ENCODE results near the gene HOXA2. TPM values are rescaled to one million over a fixed set of nuclear protein-coding genes. Genes with fewer than 3 reads are reported as not detected.

Gene HOXA2
- total and polyA plus RNA-seq, 4 donors = 4.4 to 17.9 (median 12.9) TPM

DNA sequence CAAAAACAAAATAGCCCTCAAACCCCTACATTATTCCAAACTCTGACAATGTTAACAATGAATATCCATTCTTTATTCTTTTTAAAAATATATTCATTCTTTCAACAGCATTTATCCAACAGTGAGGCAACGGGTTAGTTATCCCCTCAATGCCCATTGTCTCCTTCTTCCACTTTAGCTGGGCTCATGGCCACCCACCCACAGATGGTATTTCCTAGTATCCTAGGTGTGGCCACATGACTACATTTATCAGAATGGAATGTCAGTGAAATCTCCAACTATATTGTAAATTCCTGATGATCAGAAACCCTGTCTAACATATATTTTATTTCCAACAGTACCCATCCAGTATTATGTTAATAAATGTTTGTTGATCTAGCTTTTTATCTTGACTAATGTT lies 20.3 kb downstream of the HOXA2 start:
- H3K27me3 ChIP-seq (ENCODE audit: control insufficient read depth, insufficient read depth, low read length) = peaks cover 5% of the 10 kb centered on the region

DNA sequence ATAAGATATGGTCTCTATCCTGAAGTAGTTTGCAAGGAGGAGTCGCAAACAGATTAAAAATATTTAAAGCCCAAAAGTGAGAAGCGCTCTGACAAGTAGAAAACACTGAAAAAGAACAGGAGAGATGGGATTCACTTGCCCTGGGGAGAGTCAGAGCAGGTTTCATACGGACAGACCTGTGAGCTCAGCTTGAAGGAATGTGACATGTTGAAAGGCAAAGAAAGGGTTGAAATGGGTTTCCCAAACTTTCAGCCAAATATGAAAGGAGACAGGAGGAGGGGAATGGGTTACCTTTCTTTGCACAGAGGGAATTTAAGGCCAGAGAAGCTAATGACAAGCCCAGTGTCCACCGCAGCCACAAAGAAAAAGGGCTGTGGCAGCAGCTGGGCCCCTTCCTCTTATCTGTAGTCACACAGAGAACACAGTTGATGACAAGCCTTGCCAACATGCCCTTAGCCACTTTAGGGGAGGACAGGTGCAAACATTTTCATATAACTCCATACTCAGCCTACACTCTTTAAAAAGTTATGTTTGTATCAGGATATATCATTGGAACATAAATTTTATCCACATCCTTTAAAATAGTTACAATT lies 21.5 kb downstream of the HOXA2 start:
- no peaks in the 10 kb centered on the region for H3K9me3 ChIP-seq (ENCODE audit: control insufficient read depth, insufficient read depth, low read length)
- no peaks in the 10 kb centered on the region for H3K36me3 ChIP-seq (ENCODE audit: control insufficient read depth, insufficient read depth, low read length)
- H3K4me3 ChIP-seq (ENCODE audit: low read depth, low read length) = no peak overlapping the region
- peaks cover 2% of the 10 kb centered on the region for H3K27me3 ChIP-seq (ENCODE audit: control insufficient read depth, insufficient read depth, low read length)
- no peak for DNase-seq (ENCODE audit: low read depth in 4 of 6, low spot score in 6 of 6)
- H3K4me1 ChIP-seq (ENCODE audit: control insufficient read depth, insufficient read depth, low read length) = no peaks in the 10 kb centered on the region
- WGBS (ENCODE audit: insufficient coverage) = 61% methylated on average over 4 of the region's 4 CpGs
- H3K27ac ChIP-seq (ENCODE audit: low read depth, low read length) = no peak overlapping the region

More for the DNA sequence above, 20.3 kb downstream of the HOXA2 start:
- Histone ChIP-seq H3K4me1 (ENCODE audit: control insufficient read depth, insufficient read depth, low read length) (no peaks in the 10 kb centered on the region), H3K36me3 (ENCODE audit: control insufficient read depth, insufficient read depth, low read length) (no peaks in the 10 kb centered on the region), H3K9me3 (ENCODE audit: control insufficient read depth, insufficient read depth, low read length) (no peaks in the 10 kb centered on the region), H3K4me3 (ENCODE audit: low read depth, low read length) (no peak overlapping the region), H3K27ac (ENCODE audit: low read depth, low read length) (no peak overlapping the region)
- no CpG with 5 or more reads among the region's 1 CpG for WGBS (ENCODE audit: insufficient coverage)
- DNase-seq (ENCODE audit: low read depth in 4 of 6, low spot score in 6 of 6) = no peak

DNA sequence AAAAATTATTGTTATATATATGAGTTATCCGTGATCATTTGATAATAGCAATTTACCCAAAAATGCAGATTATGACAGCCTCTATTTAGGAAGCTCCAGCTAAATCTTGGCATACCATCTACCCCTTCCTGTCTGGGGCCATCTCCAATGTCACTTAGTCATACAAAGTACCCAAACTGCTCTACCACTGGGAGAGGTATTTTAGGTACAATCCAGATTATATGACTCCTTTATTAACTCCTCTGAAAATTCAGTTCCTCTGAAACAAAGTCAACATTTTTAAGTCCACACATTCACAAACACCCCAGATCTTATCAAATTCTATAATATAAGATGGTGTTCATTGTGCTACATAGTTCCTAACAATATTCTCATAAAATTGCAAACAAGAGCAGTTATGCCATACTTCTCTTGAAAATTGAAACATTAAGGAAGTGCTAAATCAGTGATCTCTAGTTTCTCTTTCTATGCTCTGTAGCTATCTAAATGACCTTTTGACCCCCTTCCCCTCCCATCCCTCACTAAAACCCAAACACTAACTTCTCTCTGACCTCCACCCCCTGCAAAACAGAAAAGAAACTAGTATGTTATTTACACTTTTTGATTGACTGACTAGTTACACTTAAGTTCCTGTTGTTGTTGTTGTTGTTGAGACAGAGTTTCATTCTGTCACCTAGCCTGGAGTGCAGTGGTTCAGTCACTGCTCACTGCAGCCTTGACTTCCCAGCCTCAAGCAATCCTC lies 23.1 kb downstream of the HOXA2 start:
- no peaks in the 10 kb centered on the region for H3K27me3 ChIP-seq (ENCODE audit: control insufficient read depth, insufficient read depth, low read length)
- no peak for DNase-seq (ENCODE audit: low read depth in 4 of 6, low spot score in 6 of 6)
- peaks cover 2% of the 10 kb centered on the region for H3K9me3 ChIP-seq (ENCODE audit: control insufficient read depth, insufficient read depth, low read length)
- WGBS (ENCODE audit: insufficient coverage) = no CpG with 5 or more reads among the region's 1 CpG
- H3K36me3 ChIP-seq (ENCODE audit: control insufficient read depth, insufficient read depth, low read length) = no peaks in the 10 kb centered on the region
- H3K4me1 ChIP-seq (ENCODE audit: control insufficient read depth, insufficient read depth, low read length) = no peaks in the 10 kb centered on the region
- no peak overlapping the region for H3K27ac ChIP-seq (ENCODE audit: low read depth, low read length)
- H3K4me3 ChIP-seq (ENCODE audit: low read depth, low read length) = no peak overlapping the region

DNA sequence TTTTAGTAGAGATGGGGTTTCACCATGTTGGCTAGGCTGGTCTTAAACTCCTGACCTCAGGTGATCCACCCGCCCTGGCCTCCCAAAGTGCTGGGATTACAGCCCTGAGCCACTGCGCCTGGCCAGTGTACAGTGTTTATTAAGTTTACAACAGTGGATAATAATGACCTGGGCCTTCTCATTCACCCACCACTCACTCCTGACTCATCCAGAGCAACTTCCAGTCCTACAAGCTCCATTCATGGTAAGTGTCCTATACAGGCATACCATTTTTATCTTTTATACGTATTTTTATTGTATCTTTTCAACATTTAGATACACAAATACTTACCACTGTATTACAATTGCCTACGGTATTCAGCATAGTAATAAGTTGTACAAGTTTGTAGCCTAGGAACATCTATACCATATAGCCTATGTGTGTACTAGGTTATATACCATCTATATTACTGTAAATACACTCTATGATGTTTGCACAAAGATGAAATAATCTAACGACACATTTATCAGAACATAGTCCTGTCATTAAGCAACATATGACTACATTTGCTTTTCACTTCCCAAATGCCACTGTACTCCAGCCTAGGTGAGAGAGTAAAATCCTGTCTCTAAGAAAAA lies 23.8 kb downstream of the HOXA2 start:
- no CpG with 5 or more reads among the region's 5 CpGs for WGBS (ENCODE audit: insufficient coverage)
- no peak for DNase-seq (ENCODE audit: low read depth in 4 of 6, low spot score in 6 of 6)
- Histone ChIP-seq H3K27me3 (ENCODE audit: control insufficient read depth, insufficient read depth, low read length) (no peaks in the 10 kb centered on the region), H3K27ac (ENCODE audit: low read depth, low read length) (no peak overlapping the region), H3K4me3 (ENCODE audit: low read depth, low read length) (no peak overlapping the region), H3K4me1 (ENCODE audit: control insufficient read depth, insufficient read depth, low read length) (no peaks in the 10 kb centered on the region), H3K9me3 (ENCODE audit: control insufficient read depth, insufficient read depth, low read length) (peaks cover 2% of the 10 kb centered on the region), H3K36me3 (ENCODE audit: control insufficient read depth, insufficient read depth, low read length) (no peaks in the 10 kb centered on the region)

DNA sequence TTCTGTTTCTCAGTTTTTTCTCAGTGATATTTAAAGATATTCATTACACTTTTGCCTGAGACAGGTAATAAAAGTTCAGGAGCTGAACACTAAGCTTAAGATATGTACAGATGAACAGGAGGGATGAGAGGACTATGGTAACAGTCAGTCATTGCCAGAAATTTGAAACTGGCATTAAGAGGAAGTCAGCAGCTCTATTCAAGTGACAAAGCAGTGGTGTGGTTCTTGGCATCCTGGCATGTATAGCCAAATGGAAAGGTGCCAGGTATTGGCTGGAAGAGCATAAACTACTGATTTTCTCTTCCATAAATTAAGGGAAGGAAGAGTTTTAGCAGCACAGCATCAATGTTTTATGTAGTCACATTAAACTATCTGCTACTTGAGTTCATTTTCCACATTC lies 29.4 kb downstream of the HOXA2 start:
- H3K36me3 ChIP-seq (ENCODE audit: control insufficient read depth, insufficient read depth, low read length) = no peaks in the 10 kb centered on the region
- peak in 2 of 6 donors; percentile 57 to 63 for DNase-seq (ENCODE audit: low read depth in 4 of 6, low spot score in 6 of 6)

DNA sequence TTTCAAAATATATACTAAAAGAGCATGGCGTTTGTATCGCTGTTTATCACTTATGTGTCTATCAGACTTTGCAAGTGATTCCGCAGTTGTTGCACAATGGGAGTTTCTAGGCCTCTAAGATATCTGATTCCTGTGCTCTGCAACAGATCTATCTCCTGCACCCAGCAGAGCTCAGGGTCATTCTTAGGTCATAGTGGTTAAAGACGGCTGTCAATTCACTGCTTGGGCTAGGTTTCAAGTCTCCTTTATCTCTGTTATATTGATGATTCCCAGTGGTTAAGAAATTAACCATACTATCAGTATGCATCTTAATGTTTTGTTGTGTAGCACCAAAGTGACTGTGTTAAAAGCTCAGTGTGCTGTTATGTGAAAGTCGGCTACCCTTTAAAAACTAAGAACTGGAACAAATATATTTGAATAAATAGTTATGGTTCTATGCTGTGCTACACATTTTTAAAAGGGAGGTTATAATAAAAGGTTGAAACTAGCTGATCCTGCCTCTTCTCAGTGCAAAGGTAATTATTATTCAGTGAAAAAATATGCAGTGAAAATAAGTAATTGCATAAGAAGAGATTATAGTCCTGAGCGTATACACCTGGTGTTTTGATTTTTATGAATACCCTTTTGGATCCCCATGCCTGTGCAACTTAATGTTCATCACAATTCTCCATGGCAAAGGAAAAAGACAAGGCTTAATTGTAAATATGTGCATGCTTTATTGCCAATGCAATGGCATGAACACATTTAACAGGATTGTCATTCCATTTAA lies 30.7 kb downstream of the HOXA2 start:
- Histone ChIP-seq H3K4me1 (ENCODE audit: control insufficient read depth, insufficient read depth, low read length) (no peaks in the 10 kb centered on the region), H3K36me3 (ENCODE audit: control insufficient read depth, insufficient read depth, low read length) (no peaks in the 10 kb centered on the region), H3K4me3 (ENCODE audit: low read depth, low read length) (no peak overlapping the region), H3K9me3 (ENCODE audit: control insufficient read depth, insufficient read depth, low read length) (peaks cover 2% of the 10 kb centered on the region), H3K27me3 (ENCODE audit: control insufficient read depth, insufficient read depth, low read length) (no peaks in the 10 kb centered on the region), H3K27ac (ENCODE audit: low read depth, low read length) (no peak overlapping the region)
- WGBS (ENCODE audit: insufficient coverage) = 40% methylated on average over 1 of the region's 6 CpGs
- peak in 1 of 6 donors; percentile 55 for DNase-seq (ENCODE audit: low read depth in 4 of 6, low spot score in 6 of 6)

More for the DNA sequence above, 29.4 kb downstream of the HOXA2 start:
- Histone ChIP-seq H3K9me3 (ENCODE audit: control insufficient read depth, insufficient read depth, low read length) (peaks cover 2% of the 10 kb centered on the region), H3K27me3 (ENCODE audit: control insufficient read depth, insufficient read depth, low read length) (no peaks in the 10 kb centered on the region), H3K4me1 (ENCODE audit: control insufficient read depth, insufficient read depth, low read length) (no peaks in the 10 kb centered on the region), H3K27ac (ENCODE audit: low read depth, low read length) (no peak overlapping the region), H3K4me3 (ENCODE audit: low read depth, low read length) (no peak overlapping the region)

DNA sequence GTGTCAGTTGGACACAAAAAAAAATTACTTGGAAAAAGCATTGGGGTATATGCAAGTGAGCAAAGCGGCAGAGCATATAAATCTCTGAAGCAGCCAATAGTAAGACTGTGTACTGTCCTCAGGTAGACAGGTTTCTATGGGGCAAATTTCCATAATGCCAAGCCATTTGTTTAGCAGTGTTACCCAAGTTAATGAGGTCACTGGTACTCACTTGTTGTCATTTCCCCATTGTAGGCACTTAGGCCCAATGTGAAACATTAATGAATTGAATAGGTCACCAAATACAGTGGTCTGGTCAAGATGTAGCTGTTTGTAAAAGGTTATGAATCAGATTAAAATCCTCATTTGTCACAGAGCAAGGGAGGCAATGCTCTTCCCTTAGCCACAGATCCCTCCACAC lies 34.2 kb downstream of the HOXA2 start:
- H3K4me1 ChIP-seq (ENCODE audit: control insufficient read depth, insufficient read depth, low read length) = no peaks in the 10 kb centered on the region
- no peak overlapping the region for H3K4me3 ChIP-seq (ENCODE audit: low read depth, low read length)
- H3K27ac ChIP-seq (ENCODE audit: low read depth, low read length) = no peak overlapping the region
- H3K36me3 ChIP-seq (ENCODE audit: control insufficient read depth, insufficient read depth, low read length) = no peaks in the 10 kb centered on the region
- 100% methylated on average over 1 of the region's 1 CpG for WGBS (ENCODE audit: insufficient coverage)
- no peak for DNase-seq (ENCODE audit: low read depth in 4 of 6, low spot score in 6 of 6)
- no peaks in the 10 kb centered on the region for H3K9me3 ChIP-seq (ENCODE audit: control insufficient read depth, insufficient read depth, low read length)
- no peaks in the 10 kb centered on the region for H3K27me3 ChIP-seq (ENCODE audit: control insufficient read depth, insufficient read depth, low read length)

DNA sequence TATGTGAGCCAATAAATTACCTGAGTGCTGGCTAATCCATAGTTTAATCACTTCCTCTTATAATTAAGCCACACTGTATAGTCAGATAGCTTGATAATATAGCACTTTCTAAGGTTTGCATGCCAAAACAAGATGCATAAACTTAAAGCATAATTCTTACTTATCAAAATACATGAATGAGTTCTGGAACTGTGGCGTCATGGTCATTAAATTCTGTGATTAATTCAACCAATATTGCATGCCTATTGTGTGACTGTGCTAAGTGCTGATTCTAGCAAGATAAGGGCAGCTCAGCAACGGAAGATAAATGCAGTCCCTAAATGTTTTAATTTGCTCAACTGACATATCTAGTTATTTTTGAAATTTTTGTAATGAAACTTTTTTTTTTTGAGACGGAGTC lies 36.3 kb downstream of the HOXA2 start:
- WGBS (ENCODE audit: insufficient coverage) = no CpG with 5 or more reads among the region's 3 CpGs
- no peak overlapping the region for H3K4me3 ChIP-seq (ENCODE audit: low read depth, low read length)
- H3K4me1 ChIP-seq (ENCODE audit: control insufficient read depth, insufficient read depth, low read length) = no peaks in the 10 kb centered on the region
- H3K9me3 ChIP-seq (ENCODE audit: control insufficient read depth, insufficient read depth, low read length) = no peaks in the 10 kb centered on the region
- no peaks in the 10 kb centered on the region for H3K36me3 ChIP-seq (ENCODE audit: control insufficient read depth, insufficient read depth, low read length)
- no peak for DNase-seq (ENCODE audit: low read depth in 4 of 6, low spot score in 6 of 6)
- no peaks in the 10 kb centered on the region for H3K27me3 ChIP-seq (ENCODE audit: control insufficient read depth, insufficient read depth, low read length)
- no peak overlapping the region for H3K27ac ChIP-seq (ENCODE audit: low read depth, low read length)

DNA sequence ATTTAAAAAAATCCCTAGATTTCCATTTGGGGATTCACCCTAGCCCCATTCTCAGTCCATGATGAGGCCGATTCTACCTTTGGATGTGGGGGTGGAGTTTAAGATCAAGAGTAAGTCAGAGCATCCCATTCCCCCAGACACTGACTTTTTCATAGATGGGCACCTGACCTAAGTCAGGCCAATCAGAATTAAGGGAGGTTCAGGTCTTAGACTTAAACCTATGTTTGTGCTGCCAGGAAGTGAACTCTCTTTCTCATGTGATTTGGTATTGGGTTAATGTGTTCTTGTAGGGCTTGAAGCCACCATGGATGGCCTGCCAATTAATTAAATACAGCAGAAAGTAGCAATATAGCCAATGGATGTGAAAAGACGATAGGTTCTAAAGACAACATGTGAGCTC lies 36.8 kb downstream of the HOXA2 start:
- Histone ChIP-seq H3K4me1 (ENCODE audit: control insufficient read depth, insufficient read depth, low read length) (no peaks in the 10 kb centered on the region), H3K36me3 (ENCODE audit: control insufficient read depth, insufficient read depth, low read length) (no peaks in the 10 kb centered on the region), H3K4me3 (ENCODE audit: low read depth, low read length) (no peak overlapping the region), H3K9me3 (ENCODE audit: control insufficient read depth, insufficient read depth, low read length) (no peaks in the 10 kb centered on the region), H3K27ac (ENCODE audit: low read depth, low read length) (no peak overlapping the region), H3K27me3 (ENCODE audit: control insufficient read depth, insufficient read depth, low read length) (no peaks in the 10 kb centered on the region)
- no CpG with 5 or more reads among the region's 2 CpGs for WGBS (ENCODE audit: insufficient coverage)
- DNase-seq (ENCODE audit: low read depth in 4 of 6, low spot score in 6 of 6) = no peak
